Neural progenitor cell (in vitro differentiated cells): ENCODE data around the gene CD58. TPM values are rescaled to one million over a fixed set of nuclear protein-coding genes. Genes with fewer than 3 reads are reported as not detected.

Experiments used
- DNase-seq: peaks from one replicate; pipeline ENCODE4 v3.0.0-alpha.2; 2016; ENCODE audit warnings: low spot score
- H2AFZ ChIP-seq: fragments of 200-600 bp; sonication (generic); replicated peaks from 2 replicates; pipeline ENCODE4 v1.6.1; 2016; ENCODE audit warnings: antibody characterized with exemption
- H3F3A ChIP-seq: fragments of 200-600 bp; sonication (generic); 2 replicates; pipeline ENCODE4 v1.6.1; 2016; ENCODE audit warnings: antibody characterized with exemption, low read depth
- H3K27ac ChIP-seq: fragments of 200-600 bp; sonication (generic); 2 replicates; pipeline ENCODE4 v1.5.1; 2016; ENCODE audit warnings: mild to moderate bottlenecking
- H3K27me3 ChIP-seq: fragments of 200-600 bp; sonication (generic); 2 replicates; pipeline ENCODE4 v1.6.1; 2016; ENCODE audit warnings: mild to moderate bottlenecking, moderate library complexity
- H3K36me3 ChIP-seq: fragments of 200-600 bp; sonication (generic); 2 replicates; pipeline ENCODE4 v1.5.1; 2016
- H3K4me1 ChIP-seq: fragments of 200-600 bp; sonication (generic); 2 replicates; pipeline ENCODE4 v1.6.1; 2016; ENCODE audit warnings: mixed run types
- H3K4me2 ChIP-seq: fragments of 200-600 bp; sonication (generic); 2 replicates; pipeline ENCODE4 v1.6.1; 2016
- H3K4me3 ChIP-seq: fragments of 200-600 bp; sonication (generic); 2 replicates; pipeline ENCODE4 v1.5.1; 2016
- H3K79me2 ChIP-seq: fragments of 200-600 bp; sonication (generic); 2 replicates; pipeline ENCODE4 v1.6.1; 2016; ENCODE audit warnings: low read depth
- H3K9ac ChIP-seq: fragments of 200-600 bp; sonication (generic); 2 replicates; pipeline ENCODE4 v1.6.1; 2016
- H3K9me3 ChIP-seq: fragments of 200-600 bp; sonication (generic); 2 replicates; pipeline ENCODE4 v1.5.1; 2016; ENCODE audit warnings: low read depth
- H4K20me1 ChIP-seq: fragments of 200-600 bp; sonication (generic); 2 replicates; pipeline ENCODE4 v1.6.1; 2016; ENCODE audit warnings: low read depth
- H3K27ac Mint-ChIP-seq: 3 replicates; pipeline ENCODE4 v1.8.0; 2021; ENCODE audit warnings: mixed read lengths
- H3K27me3 Mint-ChIP-seq: 2 replicates; pipeline ENCODE4 v1.8.0; 2022; ENCODE audit warnings: low read depth, mild to moderate bottlenecking, inconsistent platforms, moderate library complexity, mixed read lengths; ENCODE audit not compliant: insufficient read depth
- H3K36me3 Mint-ChIP-seq: 3 replicates; pipeline ENCODE4 v1.8.0; 2021; ENCODE audit warnings: mixed read lengths
- H3K4me1 Mint-ChIP-seq: 3 replicates; pipeline ENCODE4 v1.8.0; 2021; ENCODE audit warnings: mixed read lengths
- H3K4me3 Mint-ChIP-seq: 3 replicates; pipeline ENCODE4 v1.8.0; 2021; ENCODE audit warnings: mild to moderate bottlenecking, moderate library complexity, mixed read lengths
- H3K9me3 Mint-ChIP-seq: 3 replicates; pipeline ENCODE4 v1.8.0; 2020; ENCODE audit warnings: mixed read lengths
- EZH2 ChIP-seq: fragments of 200-600 bp; sonication (generic); IDR thresholded peaks from 2 replicates; pipeline ENCODE4 v1.6.1; 2017; ENCODE audit warnings: antibody characterized with exemption, mild to moderate bottlenecking, moderate library complexity
- EZH2phosphoT487 ChIP-seq: fragments of 200-600 bp; sonication (generic); IDR thresholded peaks from 2 replicates; pipeline ENCODE4 v1.6.1; 2017; ENCODE audit warnings: antibody characterized with exemption
- total RNA-seq: library from RNA; depleted of rRNA; stranded (reverse); fragments of >200 nt; gene quantifications from 2 replicates; pipeline ENCODE4 v1.2.3, GENCODE V29; 2015; ENCODE audit warnings: low replicate concordance
- TF ChIP-seq, protein P1 (sequence below): fragments of 200-600 bp; sonication (generic); IDR thresholded peaks from 2 replicates; pipeline ENCODE4 v1.5.1; 2017; ENCODE audit warnings: antibody characterized with exemption, mild to moderate bottlenecking

The CD58 gene
- total RNA-seq, 1 donor from 2014 or later = 14.6 TPM

DNA sequence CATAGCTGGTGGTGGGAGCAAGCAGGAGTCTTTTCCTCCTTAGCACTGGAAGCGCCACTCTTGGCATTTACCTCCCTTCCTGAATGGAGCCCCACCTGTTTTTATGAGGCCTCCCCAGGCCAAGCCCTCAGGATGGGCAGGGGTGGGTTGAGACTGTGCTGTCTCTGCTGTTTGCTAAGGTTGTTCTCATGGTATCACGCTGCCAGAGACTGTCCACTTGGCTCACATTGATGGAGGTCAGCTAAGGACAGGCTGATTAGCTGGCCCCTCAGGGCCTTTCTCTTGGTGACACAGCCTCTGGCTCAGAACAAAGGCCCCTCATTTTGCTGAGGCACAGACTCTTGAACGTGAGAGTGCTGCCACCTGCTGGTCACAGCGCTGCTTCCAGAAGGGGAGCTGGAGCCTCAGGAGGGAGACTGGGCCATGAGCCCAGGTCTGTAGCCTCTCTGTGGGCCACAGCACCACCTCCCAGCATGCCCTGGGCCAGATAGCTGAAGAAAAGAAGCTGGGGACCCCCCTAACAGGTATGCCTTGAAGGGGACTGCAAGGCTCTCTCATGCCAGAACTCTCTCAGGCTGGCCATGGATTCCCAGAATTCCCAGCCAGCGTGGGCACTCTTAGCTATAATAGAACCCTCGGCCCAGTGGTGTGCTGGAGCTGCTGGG lies 85.6 kb downstream of the CD58 start:
- H3K4me3 ChIP-seq = no peak overlapping the region
- H3K4me1 Mint-ChIP-seq = peaks cover 10% of the 10 kb centered on the region
- H3K79me2 ChIP-seq = no peaks in the 10 kb centered on the region
- H3K9me3 ChIP-seq = no peaks in the 10 kb centered on the region
- H3K27ac Mint-ChIP-seq = no peak overlapping the region
- no peaks in the 10 kb centered on the region for H3K9me3 Mint-ChIP-seq
- H3K4me3 Mint-ChIP-seq = no peak overlapping the region
- no peak overlapping the region for H3K27ac ChIP-seq
- peaks cover 2% of the 10 kb centered on the region for H3K27me3 Mint-ChIP-seq
- no peaks in the 10 kb centered on the region for H3K36me3 ChIP-seq
- no peaks in the 10 kb centered on the region for H3F3A ChIP-seq
- H4K20me1 ChIP-seq = no peaks in the 10 kb centered on the region
- H3K4me2 ChIP-seq = no peak overlapping the region
- TF ChIP-seq, protein P1, sequence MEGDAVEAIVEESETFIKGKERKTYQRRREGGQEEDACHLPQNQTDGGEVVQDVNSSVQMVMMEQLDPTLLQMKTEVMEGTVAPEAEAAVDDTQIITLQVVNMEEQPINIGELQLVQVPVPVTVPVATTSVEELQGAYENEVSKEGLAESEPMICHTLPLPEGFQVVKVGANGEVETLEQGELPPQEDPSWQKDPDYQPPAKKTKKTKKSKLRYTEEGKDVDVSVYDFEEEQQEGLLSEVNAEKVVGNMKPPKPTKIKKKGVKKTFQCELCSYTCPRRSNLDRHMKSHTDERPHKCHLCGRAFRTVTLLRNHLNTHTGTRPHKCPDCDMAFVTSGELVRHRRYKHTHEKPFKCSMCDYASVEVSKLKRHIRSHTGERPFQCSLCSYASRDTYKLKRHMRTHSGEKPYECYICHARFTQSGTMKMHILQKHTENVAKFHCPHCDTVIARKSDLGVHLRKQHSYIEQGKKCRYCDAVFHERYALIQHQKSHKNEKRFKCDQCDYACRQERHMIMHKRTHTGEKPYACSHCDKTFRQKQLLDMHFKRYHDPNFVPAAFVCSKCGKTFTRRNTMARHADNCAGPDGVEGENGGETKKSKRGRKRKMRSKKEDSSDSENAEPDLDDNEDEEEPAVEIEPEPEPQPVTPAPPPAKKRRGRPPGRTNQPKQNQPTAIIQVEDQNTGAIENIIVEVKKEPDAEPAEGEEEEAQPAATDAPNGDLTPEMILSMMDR = peak; percentile 93
- no peak for TF ChIP-seq EZH2
- H3K9ac ChIP-seq = no peak overlapping the region
- DNase-seq = peak; percentile 96
- H2AFZ ChIP-seq = peak overlapping the region; percentile 1
- peaks cover 8% of the 10 kb centered on the region for H3K4me1 ChIP-seq
- H3K36me3 Mint-ChIP-seq = no peaks in the 10 kb centered on the region
- no peaks in the 10 kb centered on the region for H3K27me3 ChIP-seq

DNA sequence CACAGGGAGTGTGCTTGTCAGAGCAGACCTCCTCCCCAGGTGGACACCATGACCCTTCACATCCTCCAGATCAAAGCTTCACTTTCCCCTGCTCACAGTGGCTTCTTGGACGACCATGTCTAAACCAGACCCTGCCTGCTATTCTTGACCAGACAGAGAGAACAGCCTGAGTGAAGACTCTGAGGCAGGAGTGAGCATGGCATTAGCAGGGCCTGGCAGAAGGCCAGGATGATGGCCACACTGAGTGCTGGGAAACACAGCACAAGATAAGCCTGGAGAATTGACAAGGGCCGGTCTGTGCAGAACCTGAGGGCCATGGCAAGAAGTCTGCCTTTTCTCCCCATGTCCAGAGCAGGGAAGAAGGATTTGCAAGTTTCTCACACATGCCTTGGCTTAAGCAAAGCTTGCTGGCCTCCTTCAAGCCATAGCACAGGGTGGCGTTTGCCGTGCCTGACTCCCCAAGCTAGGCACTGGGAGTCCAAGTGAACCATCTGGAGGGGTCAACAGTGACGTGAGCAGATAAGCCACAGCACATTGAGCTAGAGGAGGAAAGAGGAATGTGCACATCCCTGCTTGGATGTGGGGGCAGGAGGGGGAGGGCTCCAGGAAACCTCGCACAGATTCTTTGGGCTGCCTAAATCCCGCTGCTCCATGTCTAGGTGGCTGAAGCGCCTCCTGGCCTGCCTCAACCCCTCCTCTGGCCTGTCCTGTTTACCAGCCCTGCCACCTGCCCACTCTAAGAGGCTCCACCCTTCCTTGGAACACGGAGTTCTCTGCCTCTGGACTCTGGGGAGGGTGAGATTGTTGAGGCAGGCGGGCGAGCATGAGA lies 87.1 kb downstream of the CD58 start:
- no peak for TF ChIP-seq EZH2
- Mint-ChIP-seq H3K36me3 (no peaks in the 10 kb centered on the region), H3K4me3 (no peak overlapping the region), H3K27me3 (peaks cover 4% of the 10 kb centered on the region), H3K27ac (peak overlapping the region; percentile 35), H3K9me3 (no peaks in the 10 kb centered on the region), H3K4me1 (peaks cover 3% of the 10 kb centered on the region)
- Histone ChIP-seq H3K4me2 (no peak overlapping the region), H3K79me2 (no peaks in the 10 kb centered on the region), H3K9ac (no peak overlapping the region), H3K27me3 (no peaks in the 10 kb centered on the region), H3K4me1 (peaks cover 9% of the 10 kb centered on the region), H4K20me1 (no peaks in the 10 kb centered on the region), H3K4me3 (no peak overlapping the region), H3K36me3 (no peaks in the 10 kb centered on the region), H3F3A (no peaks in the 10 kb centered on the region), H2AFZ (no peak overlapping the region), H3K27ac (no peak overlapping the region), H3K9me3 (no peaks in the 10 kb centered on the region)
- DNase-seq = no peak

DNA sequence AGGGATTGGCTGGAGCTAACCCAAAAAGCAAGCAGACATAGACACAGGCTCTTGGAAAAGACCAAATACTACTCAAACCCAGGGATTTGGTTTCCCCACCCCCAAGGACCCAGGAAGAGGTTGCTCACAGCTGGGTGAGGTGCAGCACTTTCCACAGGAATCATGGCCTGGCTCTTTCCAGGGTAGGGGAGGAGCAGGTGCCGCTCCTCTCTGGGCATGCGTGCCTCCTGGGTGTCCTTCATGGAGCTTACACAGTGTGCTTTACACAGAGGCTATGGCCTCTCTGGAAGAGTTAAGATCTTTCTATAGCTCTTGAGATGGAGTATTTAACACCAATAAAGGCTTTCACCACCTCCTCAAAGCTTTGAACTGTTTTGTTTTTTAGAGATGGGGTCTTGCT lies 88.3 kb downstream of the CD58 start:
- Mint-ChIP-seq H3K9me3 (no peaks in the 10 kb centered on the region), H3K27me3 (peaks cover 5% of the 10 kb centered on the region), H3K27ac (no peak overlapping the region), H3K4me3 (no peak overlapping the region), H3K4me1 (peaks cover 4% of the 10 kb centered on the region), H3K36me3 (no peaks in the 10 kb centered on the region)
- DNase-seq = no peak
- TF ChIP-seq, protein P1 = no peak
- TF ChIP-seq EZH2phosphoT487 = no peak
- H3K4me3 ChIP-seq = no peak overlapping the region
- H3K4me2 ChIP-seq = no peak overlapping the region
- H4K20me1 ChIP-seq = no peaks in the 10 kb centered on the region
- no peaks in the 10 kb centered on the region for H3K27me3 ChIP-seq
- H2AFZ ChIP-seq = no peak overlapping the region
- no peaks in the 10 kb centered on the region for H3F3A ChIP-seq
- H3K9me3 ChIP-seq = no peaks in the 10 kb centered on the region
- no peak overlapping the region for H3K27ac ChIP-seq
- H3K4me1 ChIP-seq = peaks cover 5% of the 10 kb centered on the region
- no peaks in the 10 kb centered on the region for H3K79me2 ChIP-seq
- no peaks in the 10 kb centered on the region for H3K36me3 ChIP-seq
- no peak overlapping the region for H3K9ac ChIP-seq

DNA sequence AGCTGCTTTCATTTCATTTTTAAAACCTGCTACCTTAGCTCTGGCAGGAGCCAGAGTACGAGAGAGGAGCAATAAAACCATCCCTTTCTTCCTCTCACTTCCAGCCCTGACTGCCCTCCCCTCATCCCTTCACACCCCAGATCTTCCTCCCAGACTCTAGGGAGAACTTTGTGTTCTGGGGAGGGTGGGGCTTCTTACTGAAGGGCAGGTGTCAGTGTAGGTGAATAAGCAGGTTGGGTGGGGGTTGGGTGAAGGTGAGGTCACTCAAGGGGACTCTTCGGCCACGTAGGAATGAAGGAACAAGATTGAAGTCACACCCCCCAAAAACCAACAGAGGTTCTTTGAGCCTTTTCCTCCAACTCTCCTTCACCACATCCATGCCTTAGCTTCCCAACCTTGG lies 88.9 kb downstream of the CD58 start:
- Histone ChIP-seq H2AFZ (no peak overlapping the region), H3K36me3 (no peaks in the 10 kb centered on the region), H3K4me1 (peaks cover 5% of the 10 kb centered on the region), H3K27ac (no peak overlapping the region), H3K4me2 (no peak overlapping the region), H3K4me3 (no peak overlapping the region), H3F3A (no peaks in the 10 kb centered on the region), H4K20me1 (no peaks in the 10 kb centered on the region), H3K27me3 (no peaks in the 10 kb centered on the region), H3K9ac (no peak overlapping the region), H3K9me3 (no peaks in the 10 kb centered on the region), H3K79me2 (no peaks in the 10 kb centered on the region)
- DNase-seq = no peak
- Mint-ChIP-seq H3K9me3 (no peaks in the 10 kb centered on the region), H3K27me3 (peaks cover 5% of the 10 kb centered on the region), H3K4me3 (no peak overlapping the region), H3K27ac (no peak overlapping the region), H3K4me1 (peaks cover 4% of the 10 kb centered on the region), H3K36me3 (no peaks in the 10 kb centered on the region)
- TF ChIP-seq, protein P1 = no peak
- TF ChIP-seq EZH2 (no peak), EZH2phosphoT487 (no peak)
